Stimulated activated CD4-positive, alpha-beta T cell treated with anti-CD3 and anti-CD28 coated beads, TNF-alpha, amount 100 ng/mL, for 4 hours (primary cell): ENCODE results near the gene PLAGL2.
"Not testable (repeated sequence)": the region's sequence is repeated elsewhere in the genome, so short reads cannot be mapped to it uniquely, and the experiment has no call there.

Experiments
- DNase-seq, 3 experiments: peaks; one replicate each; pipeline ENCODE4 v3.0.0-alpha.2; 2020; ENCODE audit warnings: low read depth in 3 of 3

Gene PLAGL2, protein sequence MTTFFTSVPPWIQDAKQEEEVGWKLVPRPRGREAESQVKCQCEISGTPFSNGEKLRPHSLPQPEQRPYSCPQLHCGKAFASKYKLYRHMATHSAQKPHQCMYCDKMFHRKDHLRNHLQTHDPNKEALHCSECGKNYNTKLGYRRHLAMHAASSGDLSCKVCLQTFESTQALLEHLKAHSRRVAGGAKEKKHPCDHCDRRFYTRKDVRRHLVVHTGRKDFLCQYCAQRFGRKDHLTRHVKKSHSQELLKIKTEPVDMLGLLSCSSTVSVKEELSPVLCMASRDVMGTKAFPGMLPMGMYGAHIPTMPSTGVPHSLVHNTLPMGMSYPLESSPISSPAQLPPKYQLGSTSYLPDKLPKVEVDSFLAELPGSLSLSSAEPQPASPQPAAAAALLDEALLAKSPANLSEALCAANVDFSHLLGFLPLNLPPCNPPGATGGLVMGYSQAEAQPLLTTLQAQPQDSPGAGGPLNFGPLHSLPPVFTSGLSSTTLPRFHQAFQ

DNA sequence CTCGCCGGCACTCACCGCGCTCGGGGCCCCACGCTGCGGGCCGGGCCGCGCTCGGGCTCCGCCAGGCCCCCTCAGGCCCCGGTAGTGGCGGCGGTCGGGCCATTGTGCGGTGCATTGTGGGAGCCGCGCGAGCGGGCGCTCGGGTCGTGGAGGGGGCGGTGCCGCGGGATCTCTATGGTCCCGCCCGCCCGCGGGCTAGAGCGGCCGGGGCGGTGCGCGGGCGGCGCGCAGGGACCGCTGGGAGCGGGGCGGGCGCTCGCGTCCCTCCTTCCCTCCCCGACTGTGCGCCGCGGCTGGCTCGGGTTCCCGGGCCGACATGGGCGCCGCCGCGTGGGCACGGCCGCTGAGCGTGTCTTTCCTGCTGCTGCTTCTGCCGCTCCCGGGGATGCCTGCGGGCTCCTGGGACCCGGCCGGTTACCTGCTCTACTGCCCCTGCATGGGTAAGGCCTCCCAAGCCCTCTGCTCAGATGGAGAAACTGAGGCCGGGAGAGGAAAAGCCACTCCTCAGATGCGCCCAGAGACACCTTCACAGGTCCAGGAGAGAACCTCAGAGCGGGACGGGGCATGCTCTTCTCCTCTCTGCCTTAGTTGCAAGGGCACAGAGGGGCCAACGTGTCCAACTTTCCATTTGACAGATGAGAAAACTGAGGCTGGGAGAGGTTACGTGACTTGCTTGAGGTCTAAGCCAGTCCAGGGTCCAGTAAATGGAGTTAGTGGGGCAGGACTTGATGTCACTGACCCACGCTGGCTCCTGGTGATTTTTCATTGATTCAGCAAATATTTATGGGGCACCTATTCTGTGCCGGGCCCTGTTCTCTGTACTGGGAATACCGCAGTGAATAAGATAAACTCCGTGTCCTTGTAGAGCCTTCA is at the start of gene PLAGL2, which contains the start of gene POFUT1:
TSS of gene PLAGL2 (minus strand) at position 118 of the 873 bp plus-strand sequence. CDS start 5,565 bp downstream, outside the sequence.
TSS of gene POFUT1 (plus strand) at position 255 of the 873 bp plus-strand sequence. CDS start at position 317, 62 bp downstream.
- peak; percentile 79 to 88 (median 84) for DNase-seq

DNA sequence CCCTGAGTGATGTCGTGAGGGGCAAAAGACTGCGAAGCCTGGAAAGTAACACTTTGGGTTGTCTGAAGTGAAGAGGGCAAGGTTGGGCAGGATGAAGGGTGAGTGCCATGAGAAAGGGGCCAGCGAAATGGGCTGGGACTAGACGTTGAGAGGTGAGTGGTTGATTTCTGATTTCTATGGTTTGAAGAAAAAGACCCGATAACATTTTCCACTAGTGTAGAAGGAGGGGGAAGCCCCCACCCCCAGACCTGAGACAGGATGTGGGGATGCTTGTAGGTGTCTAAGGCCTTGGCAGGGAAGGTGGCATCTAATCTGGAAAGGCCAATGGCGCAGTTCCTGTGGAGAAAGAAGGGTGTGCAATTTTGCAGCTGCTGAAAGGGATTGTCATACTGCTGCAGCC is 44.6 kb upstream of the PLAGL2 start:
- DNase-seq: peak; percentile 61 to 68 (median 61)

DNA sequence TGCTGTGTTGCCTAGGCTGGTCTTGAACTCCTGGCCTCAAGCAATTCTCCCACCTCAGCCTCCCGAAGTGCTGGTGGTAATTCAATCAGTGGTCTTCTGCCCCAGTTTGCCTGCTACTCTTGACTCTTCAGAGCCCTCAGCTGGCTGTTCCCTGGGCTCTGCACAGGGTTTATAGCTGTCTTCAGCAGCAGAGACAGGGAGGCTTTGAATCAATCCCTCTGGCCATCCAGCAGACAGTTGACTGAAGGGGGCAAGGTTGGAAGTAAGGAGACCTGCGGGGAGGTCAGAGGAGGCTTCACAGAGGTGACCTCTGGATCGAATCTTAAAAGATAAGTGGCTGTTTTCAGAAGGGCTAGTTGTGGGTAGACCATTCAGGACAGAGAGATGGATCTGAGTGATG is 43.9 kb upstream of the PLAGL2 start:
- no peak for DNase-seq

DNA sequence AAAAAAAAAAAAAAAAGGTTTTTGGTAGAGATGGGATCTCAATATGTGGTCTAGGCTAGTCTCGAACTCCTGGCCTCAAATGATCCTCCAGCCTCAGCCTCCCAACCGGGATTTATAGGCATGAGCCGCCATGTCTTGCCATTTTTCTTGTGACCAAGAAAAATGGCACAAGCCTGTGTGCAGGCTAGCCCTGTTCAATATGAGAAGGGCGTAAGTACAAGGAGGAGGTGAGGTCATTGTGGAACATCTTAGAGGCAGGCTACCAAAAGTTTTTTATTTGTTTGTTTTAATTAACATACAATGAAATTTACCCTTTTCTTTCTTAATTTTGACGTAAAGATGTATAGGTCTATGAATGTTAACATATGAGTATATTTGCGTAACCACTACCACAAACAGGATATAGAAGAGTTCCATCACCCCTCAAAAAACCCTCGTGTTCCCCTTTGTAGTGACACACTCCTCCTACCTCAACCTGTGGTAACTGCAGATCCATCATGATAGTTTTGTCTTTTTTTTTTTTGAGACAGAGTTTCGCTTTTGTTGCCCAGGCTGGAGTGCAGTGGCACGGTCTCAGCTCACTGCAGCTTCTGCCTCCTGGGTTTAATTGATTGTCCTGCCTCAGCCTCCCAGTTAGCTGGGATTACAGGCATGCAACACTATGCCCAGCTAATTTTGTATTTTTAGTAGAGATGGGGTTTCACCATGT is 41.6 kb upstream of the PLAGL2 start:
- peak in 1 of 3 experiments; percentile 21 for DNase-seq

DNA sequence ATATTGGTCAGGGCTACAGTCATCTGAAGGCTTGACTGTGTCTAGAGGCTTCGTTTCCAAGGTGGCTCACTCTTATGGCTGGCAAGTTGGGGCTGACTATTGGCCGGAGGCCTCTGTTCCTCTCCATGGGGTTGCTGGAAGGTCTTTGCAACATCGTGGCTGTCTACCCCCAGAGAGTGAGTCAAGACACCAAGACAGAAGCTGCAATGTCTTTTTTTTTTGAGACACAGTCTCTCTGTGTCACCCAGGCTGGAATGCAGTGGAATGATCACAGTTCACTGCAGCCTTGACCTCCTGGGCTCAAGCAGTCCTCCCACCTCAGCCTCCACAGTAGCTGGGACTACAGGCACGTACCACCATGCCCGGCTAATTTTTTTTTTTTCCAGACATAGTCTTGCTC is 40.5 kb upstream of the PLAGL2 start:
- DNase-seq: no peak

DNA sequence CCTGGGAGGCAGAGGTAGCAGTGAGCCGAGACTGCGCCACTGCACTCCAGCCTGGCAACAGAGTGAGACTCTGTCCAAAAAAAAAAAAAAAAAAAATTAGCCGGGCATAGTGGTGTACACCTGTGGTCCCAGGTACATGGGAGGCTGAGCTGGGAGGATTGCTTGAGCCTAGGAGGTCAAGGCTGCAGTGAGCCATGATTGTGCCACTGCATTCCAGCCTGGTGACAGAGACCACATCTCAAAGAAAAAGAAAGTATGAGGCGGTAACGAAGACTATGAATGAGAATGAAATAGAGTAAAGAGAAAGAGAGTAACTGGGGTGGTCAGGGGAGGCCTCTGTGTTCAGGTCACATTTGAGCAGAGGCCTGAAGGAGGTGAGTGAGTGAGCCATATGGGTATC is 38.7 kb upstream of the PLAGL2 start:
- not testable (repeated sequence) for DNase-seq

DNA sequence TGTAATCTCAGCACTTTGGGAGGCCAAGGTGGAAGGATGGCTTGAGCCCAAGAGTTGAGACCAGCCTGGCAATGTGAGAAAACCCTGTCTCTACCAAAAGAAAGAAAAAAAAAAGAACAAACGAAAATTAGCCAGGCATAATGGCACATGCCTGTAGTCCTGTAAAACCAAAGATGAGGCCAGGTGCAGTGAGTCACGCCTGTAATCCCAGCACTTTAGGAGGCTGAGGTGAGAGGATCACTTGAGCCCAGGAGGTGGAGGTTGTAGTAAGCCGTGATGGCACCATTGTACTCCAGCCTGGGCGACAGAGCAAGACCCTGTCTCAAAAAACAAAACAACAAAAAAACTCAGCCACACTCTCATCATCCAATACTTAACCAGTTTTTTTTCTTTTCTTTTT is 37.4 kb upstream of the PLAGL2 start:
- no peak for DNase-seq

DNA sequence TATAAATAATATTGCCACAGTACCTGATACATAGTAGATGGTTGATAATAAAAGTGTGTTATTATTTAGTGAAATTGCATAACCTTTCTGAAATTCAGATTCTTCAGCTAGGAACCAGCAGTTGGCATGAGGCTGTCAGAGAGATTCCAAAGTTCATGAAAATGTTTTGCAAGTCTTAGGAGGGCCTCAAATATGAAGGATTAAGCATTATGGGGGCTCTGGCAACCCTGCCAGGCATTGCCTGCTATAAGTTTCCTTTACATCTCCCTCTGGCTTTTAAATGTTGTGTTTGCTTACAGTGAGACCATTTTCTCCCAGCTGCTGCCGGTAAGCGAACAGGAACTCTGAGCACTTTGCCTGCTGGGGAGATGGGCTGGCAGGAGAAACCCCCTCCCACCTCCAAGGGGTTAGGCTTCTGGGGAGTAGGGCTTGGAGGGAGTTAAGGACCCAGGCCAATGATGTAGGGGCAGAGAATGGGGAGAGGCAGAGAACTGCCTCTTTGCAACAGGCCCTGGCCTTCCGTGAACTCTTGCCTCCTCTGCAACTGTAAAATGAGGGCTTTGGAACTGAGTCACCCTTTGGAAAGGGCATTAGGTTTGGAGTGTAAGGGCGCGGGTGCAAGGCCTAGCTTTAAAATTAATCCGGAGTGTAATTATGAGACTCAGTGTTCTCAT is 36.7 kb upstream of the PLAGL2 start:
- DNase-seq: no peak

DNA sequence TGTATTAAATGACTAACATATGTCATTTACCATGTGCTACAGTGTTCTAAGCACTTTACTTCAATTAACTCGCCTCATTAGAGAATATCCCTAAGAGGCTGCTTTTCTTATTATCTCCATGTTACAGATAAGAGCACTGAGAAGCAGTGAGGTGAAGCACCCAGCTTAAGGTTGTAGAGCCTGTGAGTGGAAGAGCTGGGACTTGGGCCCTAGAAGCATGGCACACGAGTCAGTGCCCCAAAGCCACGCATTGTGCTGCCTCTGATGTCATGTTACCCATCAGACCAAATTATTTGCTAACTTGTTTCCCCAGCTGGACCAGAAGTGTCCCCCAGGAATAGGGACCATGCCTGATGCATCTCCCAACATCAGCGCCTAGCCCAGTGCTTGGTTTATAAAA is 34.3 kb upstream of the PLAGL2 start:
- no peak for DNase-seq

DNA sequence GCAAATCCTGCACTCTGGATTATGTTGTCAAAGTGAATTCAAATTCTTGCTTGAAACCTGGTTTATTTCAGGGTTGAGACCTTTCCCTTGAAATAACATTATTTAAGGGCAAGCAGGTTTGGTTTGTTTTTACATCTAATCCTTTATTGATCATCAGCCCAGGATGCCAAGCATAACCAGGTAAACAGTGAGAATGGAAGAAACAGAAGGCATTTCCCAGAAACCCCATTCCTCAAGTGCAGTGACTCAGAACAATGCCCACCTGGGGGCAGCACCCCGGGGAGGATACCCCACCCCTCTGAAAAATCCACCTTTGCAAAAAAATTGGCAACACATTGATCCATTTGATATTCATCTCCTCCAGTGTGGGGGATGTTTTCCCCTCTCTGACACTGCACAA is 32.7 kb upstream of the PLAGL2 start:
- no peak for DNase-seq

DNA sequence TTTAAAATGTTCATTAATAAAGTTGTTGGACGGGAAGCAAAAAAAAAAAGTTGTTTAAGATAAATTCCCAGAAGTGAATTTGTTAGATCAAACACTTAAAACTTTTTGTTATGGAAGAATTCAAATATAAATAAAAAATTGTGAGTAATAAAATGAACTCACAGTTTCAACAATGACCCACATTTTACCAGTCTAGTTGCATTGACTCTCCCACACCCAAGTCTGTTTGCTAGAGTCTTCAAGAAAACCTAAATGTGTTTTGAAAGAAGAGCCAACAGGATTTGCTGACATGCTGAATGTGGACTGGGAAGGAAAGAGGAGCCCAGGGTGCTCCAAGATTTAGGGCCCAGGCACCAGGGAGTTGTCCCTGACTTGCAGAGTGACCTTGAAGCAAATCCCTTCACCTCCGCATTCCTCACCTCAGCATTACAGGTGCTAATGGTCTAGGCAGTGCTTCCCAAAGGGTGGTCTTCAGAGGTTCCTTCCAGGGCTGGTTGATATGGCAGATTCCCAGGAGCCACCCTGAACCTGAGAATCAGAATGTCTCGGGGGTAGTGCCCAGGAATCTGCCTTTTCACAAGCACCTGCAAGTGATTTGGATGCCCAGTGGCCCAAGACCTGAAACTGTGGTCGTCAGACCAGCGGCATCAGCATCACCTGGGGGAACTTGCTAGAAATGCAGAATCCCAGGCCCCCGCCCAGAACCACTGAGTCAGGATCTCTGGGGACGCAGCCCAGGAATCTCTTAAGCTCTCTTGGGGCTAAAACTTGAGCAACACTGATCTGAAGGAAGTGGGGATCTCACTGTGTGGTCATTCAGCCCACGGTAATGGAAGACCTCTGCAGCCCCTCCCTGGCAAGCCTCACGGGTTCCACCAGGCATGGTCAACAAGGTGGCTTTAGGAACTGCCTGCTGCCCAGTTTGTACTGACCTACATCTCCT is 31.2 kb upstream of the PLAGL2 start:
- DNase-seq: no peak

DNA sequence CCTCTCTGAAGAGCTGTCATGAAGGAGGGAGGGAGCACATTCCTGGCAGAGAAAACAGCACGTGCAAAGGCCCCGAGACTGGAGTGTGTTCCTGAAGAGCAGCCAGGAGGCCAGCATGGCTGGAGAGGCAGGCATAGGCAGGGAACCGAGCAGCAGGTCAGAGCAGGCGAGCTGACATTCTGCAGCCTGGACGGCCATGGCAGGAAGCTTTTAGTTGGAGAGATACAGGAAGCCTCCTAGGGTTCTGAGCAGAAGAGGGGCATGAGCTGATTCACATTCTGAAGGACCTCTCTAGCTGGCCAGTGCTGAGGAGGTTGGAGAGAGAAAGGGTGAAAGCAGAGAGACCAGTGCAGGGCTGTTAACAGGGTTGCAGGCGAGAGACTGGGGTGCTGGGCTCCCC is 29.9 kb upstream of the PLAGL2 start:
- no peak for DNase-seq

DNA sequence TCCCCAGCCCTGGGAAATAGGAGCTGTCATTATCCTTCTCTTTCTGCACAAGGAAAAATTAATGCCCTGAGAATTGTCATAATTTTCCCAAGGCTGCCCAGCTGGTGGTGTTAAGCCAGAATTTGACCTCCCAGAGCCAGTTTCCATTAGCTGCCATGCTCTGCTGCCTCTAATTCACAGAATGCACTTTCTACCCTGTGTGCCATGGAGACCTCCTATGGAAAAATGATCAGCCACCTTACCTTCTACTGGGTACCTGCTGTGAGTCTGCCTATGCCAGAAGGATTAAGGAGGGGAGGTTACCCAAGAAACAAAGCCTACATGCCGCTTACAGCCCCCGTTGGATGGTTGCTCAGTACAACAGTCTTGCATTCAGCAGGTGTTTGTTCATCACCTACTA is 29.3 kb upstream of the PLAGL2 start:
- no peak for DNase-seq

DNA sequence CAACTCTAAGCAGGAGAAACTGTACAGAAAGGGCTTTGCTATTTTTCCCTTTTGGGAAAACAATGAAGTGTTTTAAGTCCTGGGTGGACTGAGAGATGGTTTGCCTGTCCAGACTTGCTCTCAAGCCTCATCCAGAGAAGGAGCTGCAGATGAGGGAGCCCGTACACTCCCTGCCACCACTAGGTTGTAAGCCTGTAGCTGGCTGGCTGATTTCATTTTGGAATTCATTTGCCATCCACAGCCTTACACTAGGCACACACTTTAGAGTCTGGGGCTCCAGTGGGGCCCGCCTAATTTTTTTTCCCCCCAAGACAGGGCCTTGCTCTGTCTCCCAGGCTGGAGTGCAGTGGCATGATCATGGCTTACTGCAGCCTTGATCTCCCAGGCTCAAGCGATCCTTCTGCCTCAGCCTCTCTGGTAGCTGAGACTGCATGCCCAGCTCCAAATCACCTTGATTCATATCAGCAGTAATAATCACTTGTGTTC is 28.5 kb upstream of the PLAGL2 start:
- no peak for DNase-seq

DNA sequence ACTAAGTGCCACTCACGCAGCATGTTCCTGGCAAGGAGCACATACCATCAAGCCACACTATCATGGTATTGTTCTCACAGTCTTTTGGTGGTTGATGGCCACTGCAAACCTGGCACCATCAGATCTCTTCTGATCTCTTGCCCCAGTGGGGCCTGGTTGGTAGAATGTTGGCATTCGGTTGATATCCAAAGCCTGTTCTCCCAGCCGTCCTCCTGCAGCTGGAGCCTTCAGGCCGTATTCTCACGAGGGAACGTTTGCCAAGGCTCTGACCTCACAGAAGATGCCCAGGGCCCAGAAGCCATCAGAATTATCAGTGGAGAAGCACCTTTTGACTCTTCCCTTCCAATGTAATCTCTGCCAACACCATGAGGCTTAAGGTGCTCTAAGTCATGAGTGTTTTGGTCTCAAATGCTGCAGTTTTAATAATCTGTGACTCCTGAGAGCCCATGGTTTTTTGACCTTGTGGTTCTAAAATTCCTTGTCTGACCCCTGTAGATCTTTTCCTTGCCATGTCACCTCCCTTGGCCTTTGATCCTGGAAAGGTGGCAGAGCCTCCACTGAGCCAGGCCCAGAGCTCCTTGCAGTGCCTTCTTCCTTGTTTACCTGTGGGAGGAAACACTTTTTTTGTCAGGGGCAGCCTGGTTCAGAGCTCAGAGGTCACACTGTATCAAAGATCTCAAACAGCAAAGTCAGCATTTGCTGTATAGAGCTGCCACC is 27.9 kb upstream of the PLAGL2 start:
- no peak for DNase-seq

DNA sequence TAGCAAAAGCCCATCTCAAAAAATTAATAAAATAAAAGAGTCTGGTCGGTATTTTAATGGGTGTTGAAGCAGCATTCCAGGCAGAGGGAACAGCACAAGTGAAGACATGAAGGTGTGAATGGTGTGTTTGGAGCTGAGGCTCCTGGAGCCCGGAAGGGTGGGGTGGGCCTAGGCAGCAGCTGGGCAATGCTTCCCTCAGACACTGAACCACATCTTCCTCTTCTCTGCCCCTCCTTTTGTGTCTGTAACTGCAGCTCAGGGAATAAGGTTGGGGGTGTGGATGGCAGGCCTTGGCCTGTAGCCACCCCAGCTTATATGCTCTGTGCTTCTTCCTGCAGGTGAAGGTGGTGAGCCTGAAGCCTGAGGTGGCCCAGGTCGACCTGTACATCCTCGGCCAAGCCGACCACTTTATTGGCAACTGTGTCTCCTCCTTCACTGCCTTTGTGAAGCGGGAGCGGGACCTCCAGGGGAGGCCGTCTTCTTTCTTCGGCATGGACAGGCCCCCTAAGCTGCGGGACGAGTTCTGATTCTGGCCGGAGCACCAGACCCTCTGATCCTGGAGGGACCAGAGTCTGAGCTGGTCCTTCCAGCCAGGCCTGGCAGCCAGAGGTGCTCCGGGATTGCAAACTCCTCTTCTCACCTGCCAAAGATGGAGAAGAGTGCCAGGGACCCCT is 26.7 kb upstream of the PLAGL2 start:
- DNase-seq: no peak

DNA sequence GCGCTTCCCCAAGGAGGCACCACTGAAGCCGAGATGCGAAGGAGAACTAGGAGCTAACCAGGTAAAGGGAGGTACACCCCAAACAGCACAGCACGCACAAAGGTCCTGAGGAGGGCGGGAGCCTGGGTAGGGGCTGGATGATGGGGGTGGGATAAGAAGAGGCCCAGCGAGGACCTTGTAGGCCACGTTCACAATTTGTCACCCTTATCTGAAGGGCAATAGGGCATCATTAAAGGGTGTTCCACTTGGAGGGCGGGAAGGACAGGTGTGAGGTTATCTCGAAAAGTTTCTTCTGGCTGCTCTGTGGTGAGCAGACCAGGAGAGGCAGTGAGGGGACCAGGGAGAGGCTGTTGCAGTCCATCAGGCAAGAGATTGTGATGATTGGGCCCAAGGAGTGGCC is 25.7 kb upstream of the PLAGL2 start:
- no peak for DNase-seq

DNA sequence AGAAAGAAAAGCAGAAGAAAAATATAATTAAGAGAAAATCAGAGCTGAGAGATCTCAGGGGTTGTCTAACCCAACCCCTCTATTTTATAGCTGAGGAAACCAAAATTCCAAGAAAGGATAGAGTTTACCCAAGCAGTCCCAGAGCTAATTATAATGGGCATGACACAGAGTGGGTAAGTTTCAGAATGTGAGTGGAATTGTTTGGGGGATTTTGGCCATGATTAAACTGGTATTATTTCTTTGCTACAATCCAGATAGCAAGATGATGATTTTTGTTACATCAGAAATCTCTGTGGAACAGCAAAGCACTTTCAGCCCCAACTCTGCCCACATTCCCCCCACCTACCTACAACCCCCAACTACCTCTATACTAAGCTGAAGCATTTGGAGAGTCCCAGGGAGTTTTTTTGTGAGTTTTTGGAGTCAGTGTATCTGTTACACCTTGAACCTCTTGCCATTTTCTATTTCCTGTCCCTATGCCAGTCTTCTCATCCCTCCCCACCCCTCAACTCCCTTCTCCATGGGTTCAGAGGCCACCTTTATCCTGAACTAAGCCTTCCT is 24.9 kb upstream of the PLAGL2 start:
- DNase-seq: no peak
